ENCODE measurements around the gene MCM9.

Gene MCM9

DNA sequence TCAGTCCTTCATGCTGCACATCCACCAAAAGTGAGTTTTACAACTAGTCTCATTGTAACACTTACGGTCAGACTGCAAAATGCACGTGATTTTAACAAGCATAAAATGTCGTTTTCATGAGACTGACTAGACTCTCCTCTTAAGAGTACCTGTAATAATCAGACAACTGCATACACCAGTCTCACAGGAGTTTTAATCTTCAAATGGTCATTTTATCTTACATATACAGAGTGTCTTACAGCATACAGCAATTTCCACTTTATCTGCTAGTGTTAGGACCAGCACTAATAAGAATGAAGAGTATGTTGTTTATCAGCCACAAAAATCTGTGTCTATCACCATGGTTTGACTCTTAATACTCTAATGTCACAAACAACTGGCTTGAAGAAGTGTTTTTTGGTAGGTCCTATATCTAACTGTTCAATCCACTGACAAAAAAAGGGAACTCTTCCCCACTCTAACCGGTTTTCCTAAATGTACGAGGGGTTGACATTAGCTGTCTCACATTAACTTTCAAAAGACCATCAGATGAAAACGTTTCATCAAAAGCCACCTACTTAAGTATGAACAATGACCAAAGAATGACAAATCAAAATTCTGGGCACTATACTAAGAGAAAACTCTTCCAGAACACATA, 42.5 kb downstream of the MCM9 start:
- no peaks in the 10 kb centered on the region for H3K9me3 ChIP-seq (ENCODE audit: control insufficient read depth, insufficient read depth, low read length)
- peaks cover 5% of the 10 kb centered on the region; the same call in 1 of the 2 replicates for H4K20me1 ChIP-seq (ENCODE audit: control insufficient read depth, insufficient read depth, low read depth, low read length)
- no peaks in the 10 kb centered on the region for H3K9me2 ChIP-seq (replicated peaks; ENCODE audit: control insufficient read depth, low read length)
- peaks cover 27% of the 10 kb centered on the region for H3K36me3 ChIP-seq (ENCODE audit: control insufficient read depth, low read length)
- TF ChIP-seq, protein P1, sequence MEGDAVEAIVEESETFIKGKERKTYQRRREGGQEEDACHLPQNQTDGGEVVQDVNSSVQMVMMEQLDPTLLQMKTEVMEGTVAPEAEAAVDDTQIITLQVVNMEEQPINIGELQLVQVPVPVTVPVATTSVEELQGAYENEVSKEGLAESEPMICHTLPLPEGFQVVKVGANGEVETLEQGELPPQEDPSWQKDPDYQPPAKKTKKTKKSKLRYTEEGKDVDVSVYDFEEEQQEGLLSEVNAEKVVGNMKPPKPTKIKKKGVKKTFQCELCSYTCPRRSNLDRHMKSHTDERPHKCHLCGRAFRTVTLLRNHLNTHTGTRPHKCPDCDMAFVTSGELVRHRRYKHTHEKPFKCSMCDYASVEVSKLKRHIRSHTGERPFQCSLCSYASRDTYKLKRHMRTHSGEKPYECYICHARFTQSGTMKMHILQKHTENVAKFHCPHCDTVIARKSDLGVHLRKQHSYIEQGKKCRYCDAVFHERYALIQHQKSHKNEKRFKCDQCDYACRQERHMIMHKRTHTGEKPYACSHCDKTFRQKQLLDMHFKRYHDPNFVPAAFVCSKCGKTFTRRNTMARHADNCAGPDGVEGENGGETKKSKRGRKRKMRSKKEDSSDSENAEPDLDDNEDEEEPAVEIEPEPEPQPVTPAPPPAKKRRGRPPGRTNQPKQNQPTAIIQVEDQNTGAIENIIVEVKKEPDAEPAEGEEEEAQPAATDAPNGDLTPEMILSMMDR (IDR thresholded peaks at IDR 0.05; ENCODE audit: low read depth, low read length, poor library complexity, severe bottlenecking) = no peak
- TF ChIP-seq EZH2phosphoT487 (IDR thresholded peaks at IDR 0.05; ENCODE audit: borderline replicate concordance, low read length) = no peak
- peaks cover 16% of the 10 kb centered on the region for H3F3A ChIP-seq (ENCODE audit: control insufficient read depth, insufficient read depth)
- peak overlapping the region; percentile 93 for H3K27ac ChIP-seq (ENCODE audit: low read depth, low read length)
- no peaks in the 10 kb centered on the region for H3K27me3 ChIP-seq (ENCODE audit: control insufficient read depth, low read length)
- peaks cover 49% of the 10 kb centered on the region for H3K4me1 ChIP-seq (ENCODE audit: control insufficient read depth, low read length)
- peaks cover 91% of the 10 kb centered on the region for H3K79me2 ChIP-seq (ENCODE audit: control insufficient read depth, low read length)
- peak overlapping the region; percentile 90 for H3K4me3 ChIP-seq (ENCODE audit: low read length)
- H3K4me2 ChIP-seq (ENCODE audit: low read length) = peak overlapping the region; percentile 86

GRCh38 chr6:118890997-118891790, 43.8 kb downstream of the MCM9 start:
- Histone ChIP-seq H4K20me1 (ENCODE audit: control insufficient read depth, insufficient read depth, low read depth, low read length) (no peaks in the 10 kb centered on the region), H3K9me2 (replicated peaks; ENCODE audit: control insufficient read depth, low read length) (no peaks in the 10 kb centered on the region), H3K27ac (ENCODE audit: low read depth, low read length) (peak overlapping the region; percentile 93), H3F3A (ENCODE audit: control insufficient read depth, insufficient read depth) (peaks cover 19% of the 10 kb centered on the region), H3K79me2 (ENCODE audit: control insufficient read depth, low read length) (peaks cover 91% of the 10 kb centered on the region), H3K27me3 (ENCODE audit: control insufficient read depth, low read length) (no peaks in the 10 kb centered on the region), H3K9me3 (ENCODE audit: control insufficient read depth, insufficient read depth, low read length) (no peaks in the 10 kb centered on the region), H3K4me3 (ENCODE audit: low read length) (peak overlapping the region; percentile 90), H3K4me1 (ENCODE audit: control insufficient read depth, low read length) (peaks cover 50% of the 10 kb centered on the region), H3K36me3 (ENCODE audit: control insufficient read depth, low read length) (peaks cover 18% of the 10 kb centered on the region), H3K4me2 (ENCODE audit: low read length) (peak overlapping the region; percentile 86)
- TF ChIP-seq, protein P1 (IDR thresholded peaks at IDR 0.05; ENCODE audit: low read depth, low read length, poor library complexity, severe bottlenecking) = no peak
- no peak for TF ChIP-seq EZH2phosphoT487 (IDR thresholded peaks at IDR 0.05; ENCODE audit: borderline replicate concordance, low read length)

DNA sequence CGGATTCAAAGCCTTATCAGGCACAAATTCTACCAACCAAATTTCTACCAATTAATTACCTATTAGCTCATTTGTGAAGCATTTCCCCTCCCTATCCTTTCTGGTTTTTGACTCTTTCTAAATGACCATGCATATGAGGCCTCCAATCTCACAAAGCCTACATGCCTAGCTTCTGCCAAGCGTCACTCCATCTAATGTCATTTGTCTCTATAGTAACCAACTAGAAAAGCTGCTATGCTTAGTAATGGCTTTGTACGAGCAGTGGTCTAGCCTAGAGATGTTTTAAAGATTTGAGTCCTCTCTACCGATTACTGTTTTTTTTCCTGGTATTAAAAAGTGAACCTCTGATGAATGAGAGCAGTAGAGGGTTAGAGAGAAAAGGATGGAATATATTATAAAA, 45.8 kb downstream of the MCM9 start:
- no peaks in the 10 kb centered on the region for H3K9me2 ChIP-seq (replicated peaks; ENCODE audit: control insufficient read depth, low read length)
- no peak for TF ChIP-seq EZH2phosphoT487 (IDR thresholded peaks at IDR 0.05; ENCODE audit: borderline replicate concordance, low read length)
- TF ChIP-seq, protein P1 (IDR thresholded peaks at IDR 0.05; ENCODE audit: low read depth, low read length, poor library complexity, severe bottlenecking) = no peak
- no peaks in the 10 kb centered on the region for H4K20me1 ChIP-seq (ENCODE audit: control insufficient read depth, insufficient read depth, low read depth, low read length)
- H3K27me3 ChIP-seq (ENCODE audit: control insufficient read depth, low read length) = no peaks in the 10 kb centered on the region
- H3K4me1 ChIP-seq (ENCODE audit: control insufficient read depth, low read length) = peaks cover 67% of the 10 kb centered on the region
- peaks cover 3% of the 10 kb centered on the region for H3K36me3 ChIP-seq (ENCODE audit: control insufficient read depth, low read length)
- H3K79me2 ChIP-seq (ENCODE audit: control insufficient read depth, low read length) = peaks cover 90% of the 10 kb centered on the region
- H3K4me3 ChIP-seq (ENCODE audit: low read length) = no peak overlapping the region
- no peak overlapping the region for H3K4me2 ChIP-seq (ENCODE audit: low read length)
- peaks cover 12% of the 10 kb centered on the region for H3F3A ChIP-seq (ENCODE audit: control insufficient read depth, insufficient read depth)
- no peak overlapping the region for H3K27ac ChIP-seq (ENCODE audit: low read depth, low read length)
- no peaks in the 10 kb centered on the region for H3K9me3 ChIP-seq (ENCODE audit: control insufficient read depth, insufficient read depth, low read length)
